Esophagus squamous epithelium (tissue), 5 donors: ENCODE data around the gene YBX1. TPM values are rescaled to one million over a fixed set of nuclear protein-coding genes. Genes with fewer than 3 reads are reported as not detected.

Experiments
- DNase-seq: peaks from one replicate; lab custom pipeline; 2025; lab: John Stamatoyannopoulos, UW
- H3K27ac ChIP-seq, 4 donors: fragments of 200-600 bp; sonication (generic); one replicate each; pipeline ENCODE4 v1.5.1; 2016 to 2019; ENCODE audit warnings: mild to moderate bottlenecking in 1 of 4
- H3K27me3 ChIP-seq, 4 donors: fragments of 200-600 bp; sonication (generic); 1 replicate in 3 of 4; 2 replicates in 1 of 4; pipeline versions ENCODE4 v1.5.1 to v1.6.0; 2017 to 2021; ENCODE audit warnings: antibody characterized with exemption in 1 of 4
- H3K36me3 ChIP-seq, 3 donors: fragments of 200-600 bp; sonication (generic); one replicate each; pipeline ENCODE4 v1.5.1; 2016 to 2019
- H3K4me1 ChIP-seq, 3 donors: fragments of 200-600 bp; sonication (generic); one replicate each; pipeline ENCODE4 v1.5.1; 2017 to 2019
- H3K4me3 ChIP-seq, 4 donors: fragments of 200-600 bp; sonication (generic); 1 replicate in 3 of 4; 2 replicates in 1 of 4; pipeline ENCODE4 v1.5.1; 2016 to 2019; ENCODE audit warnings: mild to moderate bottlenecking in 2 of 4, moderate library complexity in 1 of 4
- H3K9me3 ChIP-seq, 3 donors: fragments of 200-600 bp; sonication (generic); one replicate each; pipeline ENCODE4 v1.5.1; 2016 to 2019
- POLR2A ChIP-seq, 4 donors: fragments of 450-650 bp; IDR thresholded peaks; one replicate each; pipeline ENCODE4 v1.6.1; 2017; ENCODE audit warnings: antibody characterized with exemption in 4 of 4, mild to moderate bottlenecking in 4 of 4, moderate library complexity in 3 of 4
- whole genome bisulfite sequencing, 2 donors: methylation state at CpG; one replicate each; pipeline ENCODE4 v1.1.5; 2018; 5-methylcytosine and 5-hydroxymethylcytosine counted together
- intact Hi-C: fragments of 100-400 bp; cut with DNase I; formaldehyde crosslinking; loops from one replicate; pipeline ENCODE4 v1.15.0; 2022
- total RNA-seq, 4 donors: library from RNA; depleted of rRNA; stranded (reverse); fragments of >200 nt; gene quantifications; one replicate each; pipeline ENCODE4 v1.1.0, GENCODE V29; 2016
- TF ChIP-seq, protein P1 (sequence below), 6 experiments: fragments of 450-650 bp in 4 of 6; fragments of 200-600 bp in 2 of 6; sonication (generic) in 2 of 6; IDR thresholded peaks; one replicate each; pipeline ENCODE4 v1.5.1; 2016 to 2019; ENCODE audit warnings: antibody characterized with exemption in 6 of 6, mild to moderate bottlenecking in 4 of 6, moderate library complexity in 4 of 6
- donor health status: DM: yes; HTN: yes; CAD: no.

The YBX1 gene
- total RNA-seq, 4 donors from 2014 or later, result 338 to 569 (median 531) TPM

DNA sequence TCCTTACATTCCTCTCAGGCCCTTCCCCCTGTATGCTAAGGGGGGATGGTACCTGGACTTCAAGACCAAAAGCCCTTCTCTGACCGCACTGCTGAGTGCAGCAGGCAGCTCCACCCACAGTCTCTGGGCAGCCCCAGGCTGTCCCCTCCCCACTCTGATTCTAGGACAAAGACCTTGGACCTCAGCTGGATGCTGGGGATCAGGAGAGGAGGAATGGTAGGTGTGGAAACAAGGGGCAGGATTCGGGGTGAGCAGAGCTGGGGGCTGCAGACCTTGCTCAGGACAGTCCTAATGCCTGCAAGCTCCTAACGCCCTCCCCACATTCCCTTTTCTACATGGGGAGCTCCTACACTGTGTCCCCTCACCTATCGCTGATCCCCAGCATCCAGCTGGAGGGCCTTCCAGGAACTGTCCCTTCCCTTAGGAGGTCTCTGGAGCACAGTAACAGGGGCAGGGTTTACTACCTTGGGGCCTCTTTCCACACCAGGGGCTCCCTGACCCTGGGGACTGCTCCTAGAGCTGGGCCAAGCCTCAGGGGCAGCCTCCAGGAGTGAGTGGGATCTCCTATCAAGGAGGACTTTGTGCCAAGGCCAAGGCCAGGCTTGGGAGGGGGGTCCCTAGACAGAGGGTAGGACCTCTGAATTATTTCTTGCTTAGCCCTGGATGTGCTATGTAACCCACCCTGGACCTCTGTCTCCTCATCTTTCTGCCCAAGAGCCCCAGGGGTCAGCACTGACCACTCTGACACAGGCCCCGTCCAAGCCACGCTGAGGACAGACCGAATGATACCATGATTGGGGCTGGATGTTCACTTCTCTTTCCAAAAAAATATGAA, 52.2 kb downstream of the YBX1 start:
- WGBS, 2 donors, result 83 to 86% methylated on average over 6 to 7 of the region's 7 CpGs
- Histone ChIP-seq H3K27ac (no peak overlapping the region), H3K27me3 (no peaks in the 10 kb centered on the region), H3K9me3 (no peaks in the 10 kb centered on the region), H3K4me3 (no peak overlapping the region), H3K4me1 (peaks cover 8 to 27% (median 22%) of the 10 kb centered on the region in 3 donors), H3K36me3 (no peaks in the 10 kb centered on the region)
- no peak for TF ChIP-seq POLR2A (IDR thresholded peaks at IDR 0.05)
- TF ChIP-seq, protein P1, sequence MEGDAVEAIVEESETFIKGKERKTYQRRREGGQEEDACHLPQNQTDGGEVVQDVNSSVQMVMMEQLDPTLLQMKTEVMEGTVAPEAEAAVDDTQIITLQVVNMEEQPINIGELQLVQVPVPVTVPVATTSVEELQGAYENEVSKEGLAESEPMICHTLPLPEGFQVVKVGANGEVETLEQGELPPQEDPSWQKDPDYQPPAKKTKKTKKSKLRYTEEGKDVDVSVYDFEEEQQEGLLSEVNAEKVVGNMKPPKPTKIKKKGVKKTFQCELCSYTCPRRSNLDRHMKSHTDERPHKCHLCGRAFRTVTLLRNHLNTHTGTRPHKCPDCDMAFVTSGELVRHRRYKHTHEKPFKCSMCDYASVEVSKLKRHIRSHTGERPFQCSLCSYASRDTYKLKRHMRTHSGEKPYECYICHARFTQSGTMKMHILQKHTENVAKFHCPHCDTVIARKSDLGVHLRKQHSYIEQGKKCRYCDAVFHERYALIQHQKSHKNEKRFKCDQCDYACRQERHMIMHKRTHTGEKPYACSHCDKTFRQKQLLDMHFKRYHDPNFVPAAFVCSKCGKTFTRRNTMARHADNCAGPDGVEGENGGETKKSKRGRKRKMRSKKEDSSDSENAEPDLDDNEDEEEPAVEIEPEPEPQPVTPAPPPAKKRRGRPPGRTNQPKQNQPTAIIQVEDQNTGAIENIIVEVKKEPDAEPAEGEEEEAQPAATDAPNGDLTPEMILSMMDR (IDR thresholded peaks at IDR 0.05), result no peak
- intact Hi-C loops, result no loop called here
- DNase-seq, result no peak

DNA sequence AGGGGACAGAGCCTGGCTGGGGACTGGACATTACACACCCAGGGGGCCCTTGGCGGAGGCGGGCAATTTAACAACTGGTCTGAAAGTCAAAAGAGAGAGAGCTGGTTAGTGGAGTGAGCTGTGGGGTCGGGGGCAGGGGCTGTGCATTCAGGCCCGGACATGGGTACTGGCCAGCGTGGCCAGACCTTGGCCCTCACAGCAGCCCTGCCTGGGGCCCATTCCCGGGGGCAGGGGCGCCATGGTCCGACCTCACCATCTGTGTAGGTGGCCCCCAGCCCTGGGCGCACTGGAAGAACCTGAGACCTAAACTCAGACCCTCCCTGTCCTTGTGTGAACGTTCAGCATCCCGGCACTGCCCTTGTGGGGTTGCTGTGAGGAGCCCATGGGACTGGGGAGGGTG, 52.8 kb downstream of the YBX1 start:
- no peak overlapping the region for H3K27ac ChIP-seq
- H3K36me3 ChIP-seq, result no peaks in the 10 kb centered on the region
- H3K4me3 ChIP-seq, result no peak overlapping the region
- no peaks in the 10 kb centered on the region for H3K9me3 ChIP-seq
- no peak for DNase-seq
- no peaks in the 10 kb centered on the region for H3K27me3 ChIP-seq
- intact Hi-C loops, result no loop called here
- TF ChIP-seq, protein P1 (IDR thresholded peaks at IDR 0.05), result no peak
- no peak for TF ChIP-seq POLR2A (IDR thresholded peaks at IDR 0.05)
- WGBS, 2 donors, result 77 to 81% methylated on average over 5 to 8 of the region's 11 CpGs
- H3K4me1 ChIP-seq, result peaks cover 8 to 31% (median 25%) of the 10 kb centered on the region in 3 donors

DNA sequence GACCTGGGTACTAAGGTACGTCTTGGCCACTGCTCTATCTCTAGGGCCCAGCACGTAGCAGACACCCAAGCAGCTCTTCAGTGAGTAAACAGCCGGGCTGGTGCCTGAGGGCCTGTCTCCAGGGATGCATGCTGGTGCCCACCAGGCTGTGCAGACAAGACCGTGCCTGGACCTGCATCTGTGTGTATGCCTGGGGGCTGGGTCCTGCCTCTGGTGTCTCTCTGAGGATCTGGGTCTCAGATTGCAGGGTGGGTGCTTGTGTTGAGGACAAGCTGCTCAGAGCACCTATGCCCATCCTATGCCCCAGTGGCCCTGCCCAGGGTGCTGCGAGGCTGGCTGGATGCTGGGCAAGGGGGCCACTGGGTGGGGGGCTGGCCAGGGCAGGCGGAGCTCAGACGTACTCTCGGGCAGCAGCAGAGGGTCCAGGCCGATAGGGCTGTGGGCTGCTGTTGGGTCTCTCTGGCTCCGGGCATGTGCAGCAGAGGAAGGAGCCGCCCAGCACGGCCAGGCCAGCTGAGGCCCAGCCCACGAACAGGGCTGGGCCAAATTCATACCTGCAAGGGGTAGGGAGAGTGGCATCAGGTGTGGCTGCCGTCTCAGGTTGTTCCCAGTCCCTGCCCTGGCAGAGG, 53.4 kb downstream of the YBX1 start:
- peaks cover 8 to 37% (median 28%) of the 10 kb centered on the region in 3 donors for H3K4me1 ChIP-seq
- H3K36me3 ChIP-seq, result no peaks in the 10 kb centered on the region
- WGBS, 2 donors, result 63 to 86% methylated on average over 2 of the region's 14 CpGs
- intact Hi-C loops, result no loop called here
- H3K27me3 ChIP-seq, result no peaks in the 10 kb centered on the region
- TF ChIP-seq, protein P1 (IDR thresholded peaks at IDR 0.05), result no peak
- no peak for TF ChIP-seq POLR2A (IDR thresholded peaks at IDR 0.05)
- H3K27ac ChIP-seq, result no peak overlapping the region
- H3K9me3 ChIP-seq, result no peaks in the 10 kb centered on the region
- DNase-seq, result no peak
- no peak overlapping the region for H3K4me3 ChIP-seq

DNA sequence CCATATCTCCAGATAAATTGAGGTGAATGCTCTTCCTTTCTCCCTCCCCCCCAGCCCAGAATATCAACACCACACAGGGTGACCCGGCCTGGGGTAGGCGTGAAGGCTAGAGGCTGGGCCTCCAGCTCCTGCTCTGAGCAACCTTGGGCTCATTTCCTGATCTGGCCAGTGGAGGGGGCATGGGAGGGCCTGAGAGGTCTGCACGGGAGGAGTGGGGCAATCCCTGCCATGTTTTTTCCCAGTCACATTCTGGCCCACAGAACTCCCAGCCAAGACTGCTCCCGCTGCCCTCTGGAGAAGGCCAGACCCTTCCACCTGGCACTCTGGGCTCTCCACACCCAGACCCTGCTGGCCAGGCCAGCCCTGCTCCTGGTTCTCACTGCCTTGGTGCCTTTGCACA, 53.9 kb downstream of the YBX1 start:
- WGBS, 2 donors, result 62% methylated on average over 4 of the region's 4 CpGs; no CpG with 5 or more reads in 1 of the 2 donors

More for the DNA sequence above, 53.9 kb downstream of the YBX1 start:
- H3K27me3 ChIP-seq, result no peaks in the 10 kb centered on the region
- H3K36me3 ChIP-seq, result no peaks in the 10 kb centered on the region
- DNase-seq, result no peak
- H3K4me1 ChIP-seq, result peaks cover 8 to 42% (median 28%) of the 10 kb centered on the region in 3 donors
- no peaks in the 10 kb centered on the region for H3K9me3 ChIP-seq
- no peak overlapping the region for H3K4me3 ChIP-seq
- intact Hi-C loops, result no loop called here
- TF ChIP-seq, protein P1 (IDR thresholded peaks at IDR 0.05), result peak in 2 of 6 experiments; percentile 3 to 38
- no peak for TF ChIP-seq POLR2A (IDR thresholded peaks at IDR 0.05)
- H3K27ac ChIP-seq, result no peak overlapping the region
